Neutrophil (primary cell): ENCODE measurements around the gene SRGAP1.

Experiments used
- H3K27ac ChIP-seq: fragments of 200-600 bp; sonication (generic); 2 replicates; pipeline ENCODE4 v1.5.1; 2016; ENCODE audit warnings: mild to moderate bottlenecking, moderate library complexity
- H3K27me3 ChIP-seq: fragments of 200-600 bp; sonication (generic); 2 replicates; pipeline ENCODE4 v1.6.0; 2016; ENCODE audit warnings: mild to moderate bottlenecking
- H3K36me3 ChIP-seq: fragments of 200-600 bp; sonication (generic); 2 replicates; pipeline ENCODE4 v1.5.1; 2017
- H3K4me1 ChIP-seq, 2 experiments: fragments of 200-600 bp in 1 of 2; sonication (generic) in 1 of 2; 1 replicate in 1 of 2; 2 replicates in 1 of 2; pipeline versions ENCODE4 v1.5.1 to v1.6.1; 2013 to 2016; ENCODE audit warnings: low read depth in 1 of 2, low read length in 1 of 2, mild to moderate bottlenecking in 1 of 2, moderate library complexity in 1 of 2; ENCODE audit not compliant: control insufficient read depth in 1 of 2, insufficient read depth in 1 of 2
- H3K4me3 ChIP-seq, 2 experiments: fragments of 200-600 bp in 1 of 2; sonication (generic) in 1 of 2; 1 replicate in 1 of 2; 2 replicates in 1 of 2; pipeline ENCODE4 v1.5.1; 2013 to 2016; ENCODE audit warnings: low read depth in 1 of 2, low read length in 1 of 2, mild to moderate bottlenecking in 1 of 2, moderate library complexity in 1 of 2
- H3K9me3 ChIP-seq: fragments of 200-600 bp; sonication (generic); 2 replicates; pipeline ENCODE4 v1.5.1; 2016
- TF ChIP-seq, protein P1 (sequence below): fragments of 200-600 bp; sonication (generic); IDR thresholded peaks from 2 replicates; pipeline ENCODE4 v1.5.1; 2016; ENCODE audit warnings: antibody characterized with exemption

Gene SRGAP1

DNA sequence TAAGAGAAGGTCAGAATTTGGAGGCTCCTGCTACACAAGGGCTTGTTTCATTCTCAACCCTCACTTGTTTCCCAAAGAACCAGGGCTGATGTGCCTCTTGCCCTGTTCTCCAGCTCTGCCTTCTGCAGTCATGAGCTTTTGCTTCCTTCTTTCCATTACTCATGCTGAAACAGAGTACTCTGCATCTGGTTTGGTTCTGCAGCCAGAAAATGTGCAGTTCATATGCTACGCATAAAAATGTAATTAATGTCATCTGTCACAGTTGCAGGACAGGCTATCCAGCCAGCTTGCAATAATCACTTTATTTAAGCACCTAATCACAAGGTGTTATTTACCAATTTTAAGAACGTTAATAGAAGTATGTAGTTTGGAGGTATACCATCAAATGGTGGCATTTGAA is 150.2 kb downstream of the SRGAP1 start:
- Histone ChIP-seq H3K9me3 (no peaks in the 10 kb centered on the region), H3K27me3 (peaks cover 4% of the 10 kb centered on the region), H3K36me3 (no peaks in the 10 kb centered on the region), H3K27ac (no peak overlapping the region), H3K4me3 (no peak overlapping the region), H3K4me1 (no peaks in the 10 kb centered on the region)
- TF ChIP-seq, protein P1, sequence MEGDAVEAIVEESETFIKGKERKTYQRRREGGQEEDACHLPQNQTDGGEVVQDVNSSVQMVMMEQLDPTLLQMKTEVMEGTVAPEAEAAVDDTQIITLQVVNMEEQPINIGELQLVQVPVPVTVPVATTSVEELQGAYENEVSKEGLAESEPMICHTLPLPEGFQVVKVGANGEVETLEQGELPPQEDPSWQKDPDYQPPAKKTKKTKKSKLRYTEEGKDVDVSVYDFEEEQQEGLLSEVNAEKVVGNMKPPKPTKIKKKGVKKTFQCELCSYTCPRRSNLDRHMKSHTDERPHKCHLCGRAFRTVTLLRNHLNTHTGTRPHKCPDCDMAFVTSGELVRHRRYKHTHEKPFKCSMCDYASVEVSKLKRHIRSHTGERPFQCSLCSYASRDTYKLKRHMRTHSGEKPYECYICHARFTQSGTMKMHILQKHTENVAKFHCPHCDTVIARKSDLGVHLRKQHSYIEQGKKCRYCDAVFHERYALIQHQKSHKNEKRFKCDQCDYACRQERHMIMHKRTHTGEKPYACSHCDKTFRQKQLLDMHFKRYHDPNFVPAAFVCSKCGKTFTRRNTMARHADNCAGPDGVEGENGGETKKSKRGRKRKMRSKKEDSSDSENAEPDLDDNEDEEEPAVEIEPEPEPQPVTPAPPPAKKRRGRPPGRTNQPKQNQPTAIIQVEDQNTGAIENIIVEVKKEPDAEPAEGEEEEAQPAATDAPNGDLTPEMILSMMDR, result no peak

DNA sequence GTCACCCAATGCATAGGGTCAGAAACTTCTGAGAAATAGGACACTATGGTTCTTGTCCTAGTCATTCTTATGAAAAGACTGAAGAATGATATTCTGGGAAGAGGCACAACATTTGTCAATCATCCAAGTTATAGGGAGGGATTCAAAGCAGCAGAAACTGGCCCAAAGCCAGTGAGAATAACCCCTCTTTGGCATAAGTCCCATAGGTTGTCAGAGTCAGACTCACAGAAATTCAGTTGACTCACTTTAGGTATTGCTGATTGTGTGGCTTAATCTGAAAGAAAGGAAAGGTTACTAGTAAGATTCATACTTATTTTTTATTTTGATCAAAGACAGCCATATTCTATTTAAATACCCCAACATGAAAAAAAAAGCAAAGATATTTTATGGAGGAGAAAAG is 151.0 kb downstream of the SRGAP1 start:
- Histone ChIP-seq H3K36me3 (no peaks in the 10 kb centered on the region), H3K4me1 (no peaks in the 10 kb centered on the region), H3K9me3 (no peaks in the 10 kb centered on the region), H3K4me3 (no peak overlapping the region), H3K27me3 (peaks cover 4% of the 10 kb centered on the region), H3K27ac (no peak overlapping the region)
- TF ChIP-seq, protein P1, result no peak

DNA sequence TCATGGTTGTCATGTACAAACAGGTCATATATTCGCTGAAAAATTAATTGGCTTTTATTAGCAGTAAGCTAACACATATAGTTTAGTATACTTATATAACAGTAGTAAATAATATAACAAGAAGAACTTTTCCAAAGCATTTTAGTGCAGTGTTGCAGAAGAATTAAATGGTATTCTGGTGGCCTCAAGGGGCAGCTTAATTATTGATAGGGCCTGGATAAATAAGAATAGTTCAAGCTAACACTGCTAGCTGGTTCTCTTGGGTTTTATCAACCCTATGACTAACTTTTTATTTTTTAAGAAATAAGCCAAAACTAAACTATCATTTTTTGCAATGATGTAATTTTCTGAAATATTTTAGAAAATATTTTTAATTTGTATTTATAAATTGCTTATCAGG is 152.1 kb downstream of the SRGAP1 start:
- Histone ChIP-seq H3K4me3 (no peak overlapping the region), H3K4me1 (no peaks in the 10 kb centered on the region), H3K9me3 (no peaks in the 10 kb centered on the region), H3K36me3 (no peaks in the 10 kb centered on the region), H3K27ac (no peak overlapping the region), H3K27me3 (peaks cover 4% of the 10 kb centered on the region)
- TF ChIP-seq, protein P1, result no peak

DNA sequence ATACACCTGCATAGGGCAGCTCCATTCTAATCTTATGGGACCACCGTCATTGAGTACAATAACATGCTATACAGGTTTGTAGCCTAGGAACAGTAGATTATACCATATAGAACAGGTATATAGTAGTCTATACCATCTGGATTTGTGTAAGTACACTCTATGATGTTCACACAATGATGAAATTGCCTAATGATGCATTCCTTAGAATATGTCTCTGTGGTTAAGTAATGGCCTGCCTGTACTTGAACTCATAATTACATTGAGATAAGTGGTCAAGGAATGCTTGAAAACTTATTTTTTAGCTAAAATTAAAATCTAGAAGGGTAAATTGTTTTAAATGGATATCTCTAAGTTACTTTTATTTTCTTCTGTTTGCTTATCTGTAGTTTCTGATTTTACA is 152.7 kb downstream of the SRGAP1 start:
- H3K27ac ChIP-seq, result no peak overlapping the region

DNA sequence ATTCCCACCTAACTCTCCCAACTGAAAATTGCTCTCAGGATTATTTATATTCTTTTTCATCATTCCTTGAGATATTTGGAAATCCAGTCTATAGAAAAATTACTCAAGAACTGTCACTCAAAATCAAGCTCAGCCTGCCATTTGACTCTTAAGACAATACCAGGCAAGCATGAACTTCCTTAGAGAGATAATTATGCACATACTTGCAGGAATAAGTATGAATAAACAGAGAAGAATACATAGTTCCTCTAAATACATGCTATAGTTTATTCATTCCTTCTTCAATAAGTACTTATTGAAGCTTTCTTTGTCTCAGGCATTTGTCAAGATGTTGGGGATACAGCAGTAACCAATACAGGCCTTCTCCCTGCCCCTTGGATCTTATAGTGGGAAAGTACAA is 154.1 kb downstream of the SRGAP1 start:
- TF ChIP-seq, protein P1, result no peak
- Histone ChIP-seq H3K27me3 (peaks cover 4% of the 10 kb centered on the region), H3K4me1 (no peaks in the 10 kb centered on the region), H3K4me3 (no peak overlapping the region), H3K36me3 (no peaks in the 10 kb centered on the region), H3K9me3 (no peaks in the 10 kb centered on the region), H3K27ac (no peak overlapping the region)

More for the DNA sequence above, 152.7 kb downstream of the SRGAP1 start:
- TF ChIP-seq, protein P1, result no peak
- H3K27me3 ChIP-seq, result peaks cover 4% of the 10 kb centered on the region
- no peaks in the 10 kb centered on the region for H3K9me3 ChIP-seq
- H3K36me3 ChIP-seq, result no peaks in the 10 kb centered on the region
- H3K4me3 ChIP-seq, result no peak overlapping the region
- H3K4me1 ChIP-seq, result no peaks in the 10 kb centered on the region

DNA sequence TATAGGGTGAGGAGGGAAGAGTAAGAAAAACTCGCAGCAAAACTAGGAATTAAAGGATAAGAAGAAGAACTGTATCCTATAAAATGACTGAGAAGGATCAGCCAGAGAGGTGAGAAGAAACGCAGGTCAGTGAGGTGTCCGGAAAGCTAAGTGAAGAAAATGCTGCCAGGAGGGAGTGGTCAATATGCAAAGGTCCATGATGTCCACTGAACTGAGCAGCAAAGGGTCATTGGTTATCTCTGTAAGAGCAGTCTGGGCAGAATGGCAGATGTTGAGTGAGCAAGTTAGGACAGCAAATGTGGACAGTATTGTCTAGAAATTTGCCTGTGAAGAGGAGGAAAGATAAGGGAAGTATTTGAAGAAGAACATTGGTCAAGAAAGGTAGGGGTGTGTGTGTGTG is 155.4 kb downstream of the SRGAP1 start:
- Histone ChIP-seq H3K36me3 (no peaks in the 10 kb centered on the region), H3K9me3 (no peaks in the 10 kb centered on the region), H3K27ac (no peak overlapping the region), H3K4me3 (no peak overlapping the region), H3K27me3 (no peaks in the 10 kb centered on the region), H3K4me1 (no peaks in the 10 kb centered on the region)
- TF ChIP-seq, protein P1, result no peak
